Hindlimb muscle (tissue), 1 donor: ENCODE measurements around the gene GJB1. TPM values are rescaled to one million over a fixed set of nuclear protein-coding genes. Genes with fewer than 3 reads are reported as not detected.
A peak's percentile ranks its signal among the peaks of the same experiment; 100 is the strongest.
"Not testable (repeated sequence)": the region's sequence is repeated elsewhere in the genome, so short reads cannot be mapped to it uniquely, and the experiment has no call there.

Experiments
- DNase-seq: peaks from one replicate; pipeline ENCODE4 v3.0.0-alpha.2; 2013
- polyA plus RNA-seq: library from polyadenylated mRNA; unstranded; fragments of 120-200 nt; gene quantifications from one replicate; pipeline ENCODE4 v1.2.1, GENCODE V29; 2013; ENCODE audit not compliant: insufficient read length

Gene GJB1
- not detected for polyA plus RNA-seq

DNA sequence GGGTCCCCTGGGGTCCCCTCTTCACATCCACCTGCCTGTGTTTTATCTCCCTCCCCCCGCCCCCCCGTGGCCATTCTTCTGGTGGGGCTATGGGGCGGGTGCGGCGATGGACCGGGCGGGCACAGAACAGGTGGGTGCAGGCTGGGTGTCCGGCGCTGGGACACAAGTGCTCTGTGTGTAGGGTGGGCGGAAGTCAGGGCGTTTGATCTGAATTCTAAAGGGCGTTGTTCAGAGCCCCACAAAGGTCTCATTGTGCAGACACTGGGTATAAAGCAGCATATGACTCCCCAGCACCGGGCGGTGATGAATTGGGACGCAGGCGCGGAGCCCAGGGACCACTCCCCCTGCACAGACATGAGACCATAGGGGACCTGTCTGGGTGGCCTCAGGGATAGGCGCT, at the start of gene GJB1:
TSS of gene GJB1 (plus strand) at position 296 of the 400 bp plus-strand sequence. CDS start 484 bp downstream, outside the sequence.
- DNase-seq: no peak

DNA sequence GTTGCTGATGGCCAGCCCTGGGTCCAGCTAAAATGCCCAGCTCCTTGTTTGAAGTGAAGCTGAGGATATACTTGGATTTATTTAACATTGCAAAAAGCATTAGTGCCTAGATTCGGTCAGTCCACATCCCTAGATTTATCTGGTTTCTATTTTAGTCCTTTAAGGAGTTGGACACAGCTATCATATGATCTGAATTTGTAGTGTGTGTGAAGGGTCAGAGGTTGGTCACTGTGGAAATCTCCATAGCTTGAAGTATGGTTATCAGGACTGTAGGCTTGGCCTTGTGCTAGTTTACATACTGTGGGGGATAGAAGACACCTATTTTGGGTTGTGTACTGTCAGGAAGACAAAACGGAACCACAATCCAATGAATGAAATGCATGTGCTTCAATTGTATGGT, 49.6 kb upstream of the GJB1 start:
- DNase-seq: no peak

DNA sequence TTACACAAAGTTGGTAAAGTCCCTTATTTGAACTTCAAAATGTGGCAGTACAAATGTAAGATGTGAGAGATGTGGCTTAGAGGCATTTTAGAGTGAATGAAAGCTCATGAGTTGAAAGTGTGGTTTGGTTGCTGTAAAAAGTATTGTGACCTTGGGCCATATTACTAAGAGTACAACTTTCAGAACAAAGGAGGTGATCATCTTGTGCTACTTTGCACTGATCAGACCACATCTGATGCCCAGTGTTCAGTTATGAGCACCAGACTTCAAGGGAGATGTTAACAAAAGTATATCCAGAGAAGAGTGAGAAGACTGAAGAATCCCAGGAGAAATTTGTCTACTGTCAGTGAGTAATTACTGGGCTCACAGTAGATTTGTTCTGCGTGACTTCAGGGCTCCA, 48.2 kb upstream of the GJB1 start:
- DNase-seq: no peak

- DNase-seq: no peak
Observed at GRCh38 chrX:71175531-71175930, 47.5 kb upstream of the GJB1 start.

DNA sequence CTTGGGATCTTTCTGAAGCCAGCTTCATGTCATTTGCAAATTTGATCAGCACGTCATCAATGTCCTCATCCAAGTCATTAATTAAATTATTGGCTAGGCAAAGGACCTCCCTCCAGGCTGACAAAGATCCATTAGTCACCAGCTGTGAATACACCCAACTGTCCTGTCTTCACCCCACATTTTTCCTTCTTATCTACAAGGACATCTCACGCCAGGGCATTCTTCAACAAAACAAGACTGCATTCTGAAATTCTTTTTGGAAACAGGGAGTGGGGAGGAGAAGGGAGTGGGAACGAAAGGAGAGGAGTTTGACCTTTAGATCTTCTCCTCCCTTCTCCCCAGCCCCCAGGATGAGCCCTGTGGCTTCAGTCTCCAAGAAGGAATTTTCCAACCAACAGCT, 45.7 kb upstream of the GJB1 start:
- no peak for DNase-seq

DNA sequence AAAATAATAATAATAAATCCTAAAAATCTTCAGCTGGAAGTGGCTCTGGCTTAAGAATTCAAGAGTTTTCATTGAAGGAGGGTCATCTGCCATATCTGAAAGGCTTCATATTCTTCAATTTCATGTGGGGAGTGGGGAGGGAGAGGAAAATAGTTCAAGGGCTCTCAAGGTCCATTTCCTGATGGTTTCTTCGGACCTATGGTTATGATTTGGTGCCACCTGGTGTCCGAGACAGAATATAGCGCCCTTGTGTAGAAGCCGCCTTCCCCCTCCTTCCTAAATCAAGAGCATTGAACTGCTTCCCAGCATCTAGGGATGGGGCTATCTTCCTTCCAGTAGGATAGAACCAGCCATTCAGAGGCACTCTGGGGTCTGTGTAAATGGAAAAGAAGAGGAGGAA, 44.1 kb upstream of the GJB1 start:
- peak; percentile 62 for DNase-seq

DNA sequence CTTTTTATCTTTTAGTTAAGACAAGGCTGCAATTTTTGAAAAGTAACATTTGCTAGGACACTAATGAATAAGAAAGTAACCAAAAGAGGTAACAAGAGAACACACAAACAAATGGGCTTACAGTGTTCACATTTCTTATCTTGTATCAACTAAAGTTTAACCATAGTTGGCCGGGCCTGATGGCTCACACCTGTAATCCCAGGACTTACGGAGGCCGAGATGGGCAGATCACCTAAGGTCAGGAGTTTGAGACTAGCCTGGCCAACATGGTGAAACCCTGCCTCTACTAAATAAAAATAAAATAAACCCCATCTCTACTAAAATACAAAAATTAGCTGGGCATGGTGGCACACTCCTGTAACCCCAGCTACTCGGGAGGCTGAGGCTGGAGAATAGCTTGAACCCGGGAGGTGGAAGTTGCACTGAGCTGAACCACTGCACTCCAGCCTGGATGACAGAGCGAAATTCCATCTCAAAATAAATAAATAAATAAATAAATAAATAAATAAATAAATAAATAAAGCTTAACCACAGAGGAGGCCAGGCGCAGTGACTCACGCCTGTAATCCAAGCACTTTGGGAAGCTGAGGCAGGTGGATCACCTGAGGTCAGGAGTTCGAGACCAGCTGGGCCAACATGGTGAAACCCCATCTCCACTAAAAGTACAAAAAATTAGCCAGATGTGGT, 42.3 kb upstream of the GJB1 start:
- DNase-seq: not testable (repeated sequence)

DNA sequence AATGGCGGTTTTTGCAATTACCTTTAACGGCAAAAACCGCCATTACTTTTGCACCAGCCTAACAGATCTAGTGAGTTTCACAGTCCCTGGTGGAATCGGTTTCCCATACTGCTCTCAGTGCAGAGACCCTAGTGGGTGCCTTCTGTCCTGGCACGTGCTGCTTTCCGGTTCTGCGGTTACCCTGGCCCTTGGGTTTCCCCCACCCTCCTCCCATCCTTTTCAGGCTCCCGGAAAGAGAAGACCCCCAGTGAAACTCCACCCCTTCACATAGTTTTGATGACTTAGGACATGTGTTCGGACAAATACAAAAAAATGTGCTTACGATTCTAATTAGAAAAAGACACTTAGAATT, 41.5 kb upstream of the GJB1 start:
- DNase-seq: no peak

GRCh38 chrX:71181910-71182799, 40.9 kb upstream of the GJB1 start:
- peak; percentile 90 for DNase-seq

- no peak for DNase-seq
Observed at GRCh38 chrX:71182871-71183270, 40.2 kb upstream of the GJB1 start.

GRCh38 chrX:71183341-71183740, 39.7 kb upstream of the GJB1 start:
- peak; percentile 26 for DNase-seq

DNA sequence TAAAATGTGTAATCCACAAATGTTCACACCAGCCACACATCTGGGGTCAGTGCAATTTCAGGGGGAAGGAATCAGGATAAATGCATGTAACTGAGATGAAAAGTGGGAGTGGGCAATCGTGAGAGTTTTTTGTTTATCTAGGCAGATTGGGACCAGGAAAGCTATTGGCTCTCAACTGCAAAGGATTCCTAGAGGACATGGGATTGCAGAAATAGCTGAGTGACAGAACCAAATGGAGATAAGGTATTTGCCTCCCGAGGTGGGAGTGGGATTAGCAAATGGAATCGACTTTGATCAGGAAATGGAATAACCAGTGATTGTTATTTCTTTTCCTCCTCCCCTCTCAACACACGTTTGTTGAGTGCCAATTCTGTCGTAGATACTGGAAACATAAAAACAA, 38.9 kb upstream of the GJB1 start:
- DNase-seq: no peak

DNA sequence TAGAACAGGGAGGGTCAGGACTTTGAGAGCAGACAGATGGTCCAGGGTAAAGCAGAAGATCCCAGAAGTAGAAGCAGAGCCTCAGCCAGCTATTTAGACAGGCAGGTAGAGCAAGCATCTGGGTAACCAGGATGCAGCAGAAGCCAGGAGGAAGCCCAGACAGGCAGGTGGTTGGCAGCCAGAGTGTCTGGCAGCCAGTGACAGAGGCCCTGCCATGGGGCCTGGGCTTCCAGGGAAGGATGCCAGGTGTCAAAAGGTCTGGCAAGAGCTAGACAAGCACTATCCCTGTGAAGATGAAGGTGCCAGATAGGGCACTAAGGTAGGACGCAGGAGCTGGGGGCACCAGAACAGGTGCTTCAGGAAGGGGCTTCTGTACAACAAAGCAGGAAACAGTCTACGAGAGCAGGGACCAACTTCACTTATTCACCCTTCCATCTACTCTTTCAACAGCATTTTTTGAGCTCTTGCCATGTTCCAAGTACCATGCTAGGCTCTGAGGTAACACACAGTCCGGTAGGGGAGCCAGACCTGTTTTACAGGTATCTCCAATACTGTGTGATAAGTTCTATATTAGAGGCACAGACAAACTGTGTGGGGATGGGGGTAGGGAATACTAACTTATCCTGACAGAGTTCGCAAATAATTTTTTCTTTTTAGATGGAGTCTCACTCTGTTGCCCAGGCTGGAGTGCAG, 38.1 kb upstream of the GJB1 start:
- no peak for DNase-seq

- no peak for DNase-seq
Observed at GRCh38 chrX:71191248-71191647, 31.8 kb upstream of the GJB1 start.

DNA sequence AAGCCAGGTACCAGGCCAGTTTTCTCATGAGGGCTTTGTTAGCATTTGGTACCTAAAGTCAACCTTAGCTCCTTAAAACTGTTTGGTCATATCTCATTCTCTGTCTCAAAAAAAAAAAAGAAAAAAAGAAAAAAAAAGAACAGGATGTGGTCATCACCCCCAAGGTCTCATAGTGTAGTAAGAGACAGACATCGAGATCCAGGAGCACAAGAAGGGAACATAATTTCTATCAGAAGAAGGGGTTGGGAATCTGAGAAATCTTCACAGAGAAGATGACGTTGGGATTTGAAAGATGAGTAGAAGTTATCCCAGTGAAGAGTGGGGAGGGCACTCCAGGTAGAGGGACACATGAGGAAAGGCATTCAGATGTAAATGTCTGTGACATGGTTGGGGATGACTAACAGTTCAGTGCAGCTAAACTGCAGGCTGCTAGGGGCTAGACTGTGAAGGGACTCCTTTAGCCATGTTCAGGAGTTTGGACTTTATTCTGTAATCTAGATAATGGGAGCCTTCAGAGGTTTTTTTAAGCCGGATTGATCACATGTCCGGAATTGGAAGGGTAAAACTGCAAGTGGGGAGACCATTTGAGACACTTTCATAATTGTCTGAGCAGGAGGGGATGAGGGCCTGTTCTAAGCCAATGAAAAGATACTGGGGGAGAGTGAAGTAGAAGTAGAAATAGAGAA, 26.9 kb upstream of the GJB1 start:
- DNase-seq: no peak

GRCh38 chrX:71198066-71198465, 25.0 kb upstream of the GJB1 start:
- DNase-seq: no peak

GRCh38 chrX:71199252-71200008, 23.6 kb upstream of the GJB1 start:
- no peak for DNase-seq

- DNase-seq: no peak
Observed at GRCh38 chrX:71210816-71211215, 12.2 kb upstream of the GJB1 start.

DNA sequence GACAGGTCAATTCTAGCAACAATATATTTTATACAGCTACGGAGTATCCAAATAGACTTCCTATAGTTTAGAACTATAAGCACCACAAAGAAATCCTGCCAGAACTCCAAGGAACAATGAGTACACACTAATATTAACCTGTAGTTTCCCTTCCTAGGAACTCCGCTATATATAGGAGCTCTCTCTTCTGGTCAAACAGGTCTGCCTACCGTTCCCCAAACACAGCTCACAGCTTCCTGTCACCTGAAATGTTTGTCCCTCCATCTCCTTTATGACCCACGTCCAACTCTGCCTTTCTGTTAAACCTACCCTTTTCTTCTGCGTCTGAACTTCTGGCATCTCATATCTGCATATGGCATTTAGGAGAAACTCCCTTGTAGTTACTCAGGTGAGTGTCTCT, 10.5 kb upstream of the GJB1 start:
- DNase-seq: no peak

DNA sequence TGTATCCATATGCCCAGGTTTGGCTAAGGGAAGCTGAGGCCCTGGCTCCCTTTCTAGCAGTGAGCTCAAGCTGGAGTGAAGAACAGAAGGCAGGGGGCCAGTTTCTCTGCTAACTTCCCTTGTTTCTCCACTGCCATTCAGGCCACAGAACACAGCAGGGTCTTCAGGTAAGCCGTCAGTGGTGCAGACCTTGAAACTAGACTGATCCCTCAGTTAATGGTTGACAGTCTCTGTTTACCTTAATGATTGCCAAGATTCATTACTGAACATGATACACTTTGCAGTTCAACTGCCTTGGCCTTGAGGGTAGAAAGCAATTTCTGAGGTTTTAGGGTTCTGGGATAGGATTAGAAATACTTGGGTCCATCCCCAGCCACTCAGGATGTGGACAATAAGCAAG, 8.9 kb upstream of the GJB1 start:
- DNase-seq: no peak

GRCh38 chrX:71214604-71215337, 8.3 kb upstream of the GJB1 start:
- no peak for DNase-seq
